Measurements from ENCODE around the gene DEPDC5. TPM values are rescaled to one million over a fixed set of nuclear protein-coding genes. Genes with fewer than 3 reads are reported as not detected.

Gene DEPDC5
- total and polyA plus RNA-seq, 10 of the 15 experiments (the other 5 are each of a cell fraction or from before 2014, with no cell fraction given): 3.0 to 38.9 (median 22.8) TPM

DNA sequence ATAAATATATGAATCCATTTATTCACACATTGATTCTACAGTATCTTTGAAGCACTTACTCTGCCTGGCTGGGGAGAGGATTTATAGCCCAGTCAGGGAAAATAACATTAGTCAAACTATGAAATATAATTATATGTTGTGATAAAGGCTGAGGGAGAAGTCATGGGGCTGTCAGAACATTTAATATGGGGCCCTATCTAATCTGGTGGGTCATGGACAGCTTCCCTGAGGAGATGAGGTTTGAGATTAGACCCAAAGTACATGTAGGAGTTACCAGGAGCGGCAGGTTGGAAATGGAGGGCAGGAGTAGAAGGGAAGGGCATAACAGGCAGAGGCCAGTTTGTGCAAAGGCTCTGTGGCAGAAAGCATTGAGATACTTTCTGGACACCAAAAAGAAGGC is 86.2 kb downstream of the DEPDC5 start:
- Histone ChIP-seq H2AFZ (ENCODE audit: control insufficient read depth, low read depth, low read length) (no peak overlapping the region), H3K9ac (ENCODE audit: control insufficient read depth, insufficient read depth, low read length) (no peak overlapping the region), H4K20me1 (ENCODE audit: control insufficient read depth, insufficient read depth) (no peaks in the 10 kb centered on the region), H3K27ac (ENCODE audit: control insufficient read depth, insufficient read depth) (no peak overlapping the region), H3K4me3 (no peak overlapping the region), H3K36me3 (ENCODE audit: control insufficient read depth in 2 of 2, insufficient read depth in 2 of 2, low read length in 1 of 2) (peaks cover 9 to 25% of the 10 kb centered on the region in 2 experiments), H3K4me1 (ENCODE audit: control insufficient read depth, insufficient read depth, low read length) (no peaks in the 10 kb centered on the region), H3K79me2 (ENCODE audit: control insufficient read depth, insufficient read depth, low read length) (no peaks in the 10 kb centered on the region), H3K27me3 (replicated peaks in 1 of 2; ENCODE audit: control insufficient read depth in 2 of 2, insufficient read depth in 2 of 2, low read length in 1 of 2) (no peaks in the 10 kb centered on the region), H3K9me3 (replicated peaks; ENCODE audit: control insufficient read depth, insufficient read depth, low read length) (no peaks in the 10 kb centered on the region), H3K4me2 (ENCODE audit: control insufficient read depth, insufficient read depth) (no peak overlapping the region)
- intact Hi-C loops (cut with micrococcal nuclease; ENCODE audit: unreplicated experiment): no loop called here
- CTCF ChIA-PET: no interaction called here
- SMC1A ChIA-PET (ENCODE audit: uncharacterized antibody, unreplicated experiment): interaction anchor here (1.2 kb wide), 1 partner anchor 14 kb away, joined by 4 read pairs; no protein-coding TSS in a partner anchor
- no peak for FAIRE-seq
- DNase-seq (ENCODE audit: low read depth, low spot score): no peak
- no TSS peak for BruUV-seq (replicated peaks)
- TF ChIP-seq ZSCAN29 (IDR thresholded peaks at IDR 0.05): no peak
- TF ChIP-seq HDAC6 (IDR thresholded peaks at IDR 0.05; ENCODE audit: unreplicated experiment): no peak
- TF ChIP-seq MYB (IDR thresholded peaks at IDR 0.05; ENCODE audit: borderline replicate concordance, low read depth, low read length): no peak
- TF ChIP-seq CREB1 (IDR thresholded peaks at IDR 0.05; ENCODE audit: low read depth): no peak
- TF ChIP-seq, protein P1, sequence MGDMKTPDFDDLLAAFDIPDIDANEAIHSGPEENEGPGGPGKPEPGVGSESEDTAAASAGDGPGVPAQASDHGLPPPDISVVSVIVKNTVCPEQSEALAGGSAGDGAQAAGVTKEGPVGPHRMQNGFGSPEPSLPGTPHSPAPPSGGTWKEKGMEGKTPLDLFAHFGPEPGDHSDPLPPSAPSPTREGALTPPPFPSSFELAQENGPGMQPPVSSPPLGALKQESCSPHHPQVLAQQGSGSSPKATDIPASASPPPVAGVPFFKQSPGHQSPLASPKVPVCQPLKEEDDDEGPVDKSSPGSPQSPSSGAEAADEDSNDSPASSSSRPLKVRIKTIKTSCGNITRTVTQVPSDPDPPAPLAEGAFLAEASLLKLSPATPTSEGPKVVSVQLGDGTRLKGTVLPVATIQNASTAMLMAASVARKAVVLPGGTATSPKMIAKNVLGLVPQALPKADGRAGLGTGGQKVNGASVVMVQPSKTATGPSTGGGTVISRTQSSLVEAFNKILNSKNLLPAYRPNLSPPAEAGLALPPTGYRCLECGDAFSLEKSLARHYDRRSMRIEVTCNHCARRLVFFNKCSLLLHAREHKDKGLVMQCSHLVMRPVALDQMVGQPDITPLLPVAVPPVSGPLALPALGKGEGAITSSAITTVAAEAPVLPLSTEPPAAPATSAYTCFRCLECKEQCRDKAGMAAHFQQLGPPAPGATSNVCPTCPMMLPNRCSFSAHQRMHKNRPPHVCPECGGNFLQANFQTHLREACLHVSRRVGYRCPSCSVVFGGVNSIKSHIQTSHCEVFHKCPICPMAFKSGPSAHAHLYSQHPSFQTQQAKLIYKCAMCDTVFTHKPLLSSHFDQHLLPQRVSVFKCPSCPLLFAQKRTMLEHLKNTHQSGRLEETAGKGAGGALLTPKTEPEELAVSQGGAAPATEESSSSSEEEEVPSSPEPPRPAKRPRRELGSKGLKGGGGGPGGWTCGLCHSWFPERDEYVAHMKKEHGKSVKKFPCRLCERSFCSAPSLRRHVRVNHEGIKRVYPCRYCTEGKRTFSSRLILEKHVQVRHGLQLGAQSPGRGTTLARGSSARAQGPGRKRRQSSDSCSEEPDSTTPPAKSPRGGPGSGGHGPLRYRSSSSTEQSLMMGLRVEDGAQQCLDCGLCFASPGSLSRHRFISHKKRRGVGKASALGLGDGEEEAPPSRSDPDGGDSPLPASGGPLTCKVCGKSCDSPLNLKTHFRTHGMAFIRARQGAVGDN (IDR thresholded peaks at IDR 0.05): no peak
- no peak for TF ChIP-seq RUNX3 (IDR thresholded peaks at IDR 0.05; ENCODE audit: low read length)
- no peak for TF ChIP-seq CBX5 (IDR thresholded peaks at IDR 0.05; ENCODE audit: low read depth)
- TF ChIP-seq SPI1 (IDR thresholded peaks at IDR 0.05; ENCODE audit: borderline replicate concordance, insufficient read depth, low read depth, low read length): no peak
- TF ChIP-seq BRCA1 (IDR thresholded peaks at IDR 0.05; ENCODE audit: low read depth, low read length): no peak
- TF ChIP-seq TCF3 (IDR thresholded peaks at IDR 0.05; ENCODE audit: borderline replicate concordance, insufficient read depth, low read depth, low read length): no peak
- no peak for TF ChIP-seq RAD21 (IDR thresholded peaks at IDR 0.05; ENCODE audit: insufficient read depth, low read depth, low read length)
- TF ChIP-seq JUND (IDR thresholded peaks at IDR 0.05; ENCODE audit: low read depth, low read length): no peak
- TF ChIP-seq TARDBP (IDR thresholded peaks at IDR 0.05; ENCODE audit: borderline replicate concordance): no peak
- no peak for TF ChIP-seq SIN3A (IDR thresholded peaks at IDR 0.05; ENCODE audit: low read depth, low read length)
- TF ChIP-seq CBFB (IDR thresholded peaks at IDR 0.05; ENCODE audit: low read depth): no peak
- TF ChIP-seq GATAD2B (conservative IDR thresholded peaks at IDR 0.05; ENCODE audit: low read depth): no peak
- TF ChIP-seq NRF1 (conservative IDR thresholded peaks at IDR 0.05; ENCODE audit: low read depth, low read length): no peak
- no peak for TF ChIP-seq BACH1 (IDR thresholded peaks at IDR 0.05; ENCODE audit: borderline replicate concordance)
- TF ChIP-seq, protein P2, sequence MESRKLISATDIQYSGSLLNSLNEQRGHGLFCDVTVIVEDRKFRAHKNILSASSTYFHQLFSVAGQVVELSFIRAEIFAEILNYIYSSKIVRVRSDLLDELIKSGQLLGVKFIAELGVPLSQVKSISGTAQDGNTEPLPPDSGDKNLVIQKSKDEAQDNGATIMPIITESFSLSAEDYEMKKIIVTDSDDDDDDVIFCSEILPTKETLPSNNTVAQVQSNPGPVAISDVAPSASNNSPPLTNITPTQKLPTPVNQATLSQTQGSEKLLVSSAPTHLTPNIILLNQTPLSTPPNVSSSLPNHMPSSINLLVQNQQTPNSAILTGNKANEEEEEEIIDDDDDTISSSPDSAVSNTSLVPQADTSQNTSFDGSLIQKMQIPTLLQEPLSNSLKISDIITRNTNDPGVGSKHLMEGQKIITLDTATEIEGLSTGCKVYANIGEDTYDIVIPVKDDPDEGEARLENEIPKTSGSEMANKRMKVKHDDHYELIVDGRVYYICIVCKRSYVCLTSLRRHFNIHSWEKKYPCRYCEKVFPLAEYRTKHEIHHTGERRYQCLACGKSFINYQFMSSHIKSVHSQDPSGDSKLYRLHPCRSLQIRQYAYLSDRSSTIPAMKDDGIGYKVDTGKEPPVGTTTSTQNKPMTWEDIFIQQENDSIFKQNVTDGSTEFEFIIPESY (IDR thresholded peaks at IDR 0.05): no peak
- 100% methylated on average over 1 of the region's 1 CpG for WGBS (ENCODE audit: insufficient coverage, insufficient replicate concordance, low lambda C conversion rate, missing lambda C conversion rate)
- POLR2A ChIA-PET: no interaction called here
- in situ Hi-C loops (cut with MboI): no loop called here
- ATAC-seq: no peak
- RAD21 ChIA-PET (ENCODE audit: unreplicated experiment): no interaction called here
